Measurements from ENCODE around the gene AQP1.

AQP1 gene

DNA sequence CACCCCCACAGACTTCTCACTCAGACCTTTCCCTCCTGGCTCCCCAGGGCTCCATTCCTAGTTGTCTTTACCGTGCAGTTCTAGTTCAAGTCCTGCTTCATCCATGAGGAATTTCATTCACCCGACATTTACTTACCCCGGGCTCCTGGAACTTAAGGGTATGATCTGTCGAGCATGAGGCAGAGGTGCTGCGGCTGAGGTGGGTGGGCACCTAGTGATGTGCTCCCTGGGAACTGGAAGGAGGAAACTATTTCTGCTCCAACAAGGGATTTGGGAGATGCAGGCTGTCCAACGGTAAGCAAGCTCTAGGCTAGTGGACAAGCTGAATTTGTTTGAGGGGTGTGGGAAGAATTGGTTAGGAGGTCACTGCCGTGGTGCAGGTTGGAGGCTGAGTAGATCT, 30.2 kb upstream of the AQP1 start:
- no peak for DNase-seq (ENCODE audit: low read depth)
- no peak overlapping the region for H3K4me3 ChIP-seq (ENCODE audit: low read length)
- TF ChIP-seq, protein P1, sequence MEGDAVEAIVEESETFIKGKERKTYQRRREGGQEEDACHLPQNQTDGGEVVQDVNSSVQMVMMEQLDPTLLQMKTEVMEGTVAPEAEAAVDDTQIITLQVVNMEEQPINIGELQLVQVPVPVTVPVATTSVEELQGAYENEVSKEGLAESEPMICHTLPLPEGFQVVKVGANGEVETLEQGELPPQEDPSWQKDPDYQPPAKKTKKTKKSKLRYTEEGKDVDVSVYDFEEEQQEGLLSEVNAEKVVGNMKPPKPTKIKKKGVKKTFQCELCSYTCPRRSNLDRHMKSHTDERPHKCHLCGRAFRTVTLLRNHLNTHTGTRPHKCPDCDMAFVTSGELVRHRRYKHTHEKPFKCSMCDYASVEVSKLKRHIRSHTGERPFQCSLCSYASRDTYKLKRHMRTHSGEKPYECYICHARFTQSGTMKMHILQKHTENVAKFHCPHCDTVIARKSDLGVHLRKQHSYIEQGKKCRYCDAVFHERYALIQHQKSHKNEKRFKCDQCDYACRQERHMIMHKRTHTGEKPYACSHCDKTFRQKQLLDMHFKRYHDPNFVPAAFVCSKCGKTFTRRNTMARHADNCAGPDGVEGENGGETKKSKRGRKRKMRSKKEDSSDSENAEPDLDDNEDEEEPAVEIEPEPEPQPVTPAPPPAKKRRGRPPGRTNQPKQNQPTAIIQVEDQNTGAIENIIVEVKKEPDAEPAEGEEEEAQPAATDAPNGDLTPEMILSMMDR (IDR thresholded peaks at IDR 0.05; ENCODE audit: insufficient read depth, low read depth, low read length, missing control alignments), result no peak

DNA sequence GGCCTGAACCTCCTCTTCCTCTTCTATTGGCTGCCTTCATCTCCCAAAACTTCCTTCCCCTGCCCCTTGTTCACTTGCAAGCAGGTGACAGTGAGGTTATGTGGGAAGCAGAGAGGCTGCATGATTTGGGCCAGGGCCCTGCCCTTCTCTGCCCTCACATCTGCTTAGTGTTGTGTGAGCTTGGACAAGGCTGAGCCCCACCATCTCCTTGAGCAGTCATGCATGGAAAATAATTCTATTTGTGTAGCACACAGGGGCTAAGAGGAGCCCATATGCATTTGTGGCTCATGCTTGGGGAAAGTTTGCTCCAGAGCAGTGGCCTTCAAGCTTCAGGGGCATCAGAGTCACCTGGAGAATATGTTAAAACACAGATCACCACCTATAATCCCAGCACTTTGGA, 26.8 kb upstream of the AQP1 start:
- DNase-seq (ENCODE audit: low read depth), result no peak
- TF ChIP-seq, protein P1 (IDR thresholded peaks at IDR 0.05; ENCODE audit: insufficient read depth, low read depth, low read length, missing control alignments), result no peak
- H3K4me3 ChIP-seq (ENCODE audit: low read length), result no peak overlapping the region

DNA sequence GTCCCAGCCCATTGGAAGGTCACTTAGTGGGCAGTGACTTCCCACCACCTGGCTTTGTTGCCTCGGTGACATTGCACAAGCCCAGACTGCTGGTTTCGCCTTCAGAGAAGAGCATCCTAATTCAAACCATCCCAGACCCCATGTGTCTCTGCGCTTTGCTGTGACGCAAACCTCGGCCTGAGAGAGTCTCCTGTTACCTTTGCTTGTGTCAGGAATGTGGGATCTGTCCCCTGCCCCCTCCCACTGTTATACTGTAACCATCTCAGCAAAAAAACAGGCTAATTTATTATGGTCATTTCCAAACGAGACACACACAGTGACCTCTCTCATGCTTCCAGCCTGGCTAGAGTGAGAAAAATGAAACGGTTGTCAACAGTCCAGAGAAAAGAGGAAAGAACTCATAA, 25.0 kb upstream of the AQP1 start:
- H3K4me3 ChIP-seq (ENCODE audit: low read length), result no peak overlapping the region
- TF ChIP-seq, protein P1 (IDR thresholded peaks at IDR 0.05; ENCODE audit: insufficient read depth, low read depth, low read length, missing control alignments), result no peak
- DNase-seq (ENCODE audit: low read depth), result no peak

DNA sequence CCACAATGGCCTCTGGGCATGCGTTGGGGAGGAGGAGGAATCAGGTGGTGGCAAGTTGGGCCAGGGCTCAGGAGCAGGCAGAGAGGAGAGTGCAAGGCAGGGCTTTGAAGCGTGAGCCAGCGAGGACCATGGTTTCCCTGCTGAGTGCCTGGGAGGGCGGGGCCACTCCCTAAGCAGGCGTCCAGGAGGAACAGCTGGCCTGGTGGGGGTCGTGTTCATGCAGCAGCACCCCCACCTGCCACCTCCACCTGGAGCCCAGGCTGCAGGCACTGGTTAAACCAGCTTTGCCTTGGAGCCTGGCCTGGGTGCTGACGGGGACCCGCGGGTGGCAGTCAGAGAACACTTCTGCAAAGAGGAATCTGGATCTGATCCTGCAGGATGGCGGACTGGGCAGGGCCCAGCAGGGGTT, 24.2 kb upstream of the AQP1 start:
- no peak overlapping the region for H3K4me3 ChIP-seq (ENCODE audit: low read length)
- peak; percentile 27 for DNase-seq (ENCODE audit: low read depth)
- TF ChIP-seq, protein P1 (IDR thresholded peaks at IDR 0.05; ENCODE audit: insufficient read depth, low read depth, low read length, missing control alignments), result no peak

DNA sequence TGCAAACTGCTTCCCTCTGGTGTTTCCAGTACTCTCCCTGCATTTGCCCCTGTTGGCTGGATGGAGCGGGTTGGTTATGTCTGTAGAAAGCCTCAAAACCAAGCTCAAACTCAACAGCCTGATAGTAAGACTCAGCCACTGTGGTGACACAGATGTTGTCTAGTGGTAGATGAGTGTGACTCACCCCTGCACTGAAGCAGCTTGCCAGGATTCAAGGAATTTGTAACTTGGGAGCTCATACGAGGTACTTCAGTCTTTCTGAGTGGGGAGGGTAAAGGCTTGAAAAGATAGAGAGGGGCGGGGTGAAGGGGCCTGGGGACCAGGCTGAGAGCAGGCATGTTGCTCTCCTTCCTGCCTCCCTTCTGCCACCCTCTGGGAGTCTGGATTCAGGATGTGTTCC, 22.9 kb upstream of the AQP1 start:
- DNase-seq (ENCODE audit: low read depth), result peak; percentile 74
- TF ChIP-seq, protein P1 (IDR thresholded peaks at IDR 0.05; ENCODE audit: insufficient read depth, low read depth, low read length, missing control alignments), result no peak
- no peak overlapping the region for H3K4me3 ChIP-seq (ENCODE audit: low read length)

DNA sequence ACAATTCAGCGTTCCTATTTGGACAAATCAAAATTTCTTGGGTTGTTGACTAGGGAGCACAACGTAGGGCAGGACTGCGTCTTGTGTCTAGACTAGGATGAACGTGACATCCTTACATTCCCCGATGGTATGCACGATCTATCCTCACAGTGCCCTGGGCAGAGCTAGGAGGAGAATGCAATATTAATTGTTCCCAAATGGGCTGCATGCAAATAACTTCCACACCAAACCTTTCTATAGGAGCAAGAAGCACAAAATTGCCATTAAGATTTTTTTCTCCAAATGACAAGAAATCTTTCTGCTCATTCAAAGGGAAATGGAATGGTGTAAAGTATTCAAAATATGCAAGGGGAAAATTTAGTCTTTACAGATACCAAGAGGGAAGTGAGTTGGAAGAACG, 21.4 kb upstream of the AQP1 start:
- no peak for DNase-seq (ENCODE audit: low read depth)
- TF ChIP-seq, protein P1 (IDR thresholded peaks at IDR 0.05; ENCODE audit: insufficient read depth, low read depth, low read length, missing control alignments), result no peak
- no peak overlapping the region for H3K4me3 ChIP-seq (ENCODE audit: low read length)

DNA sequence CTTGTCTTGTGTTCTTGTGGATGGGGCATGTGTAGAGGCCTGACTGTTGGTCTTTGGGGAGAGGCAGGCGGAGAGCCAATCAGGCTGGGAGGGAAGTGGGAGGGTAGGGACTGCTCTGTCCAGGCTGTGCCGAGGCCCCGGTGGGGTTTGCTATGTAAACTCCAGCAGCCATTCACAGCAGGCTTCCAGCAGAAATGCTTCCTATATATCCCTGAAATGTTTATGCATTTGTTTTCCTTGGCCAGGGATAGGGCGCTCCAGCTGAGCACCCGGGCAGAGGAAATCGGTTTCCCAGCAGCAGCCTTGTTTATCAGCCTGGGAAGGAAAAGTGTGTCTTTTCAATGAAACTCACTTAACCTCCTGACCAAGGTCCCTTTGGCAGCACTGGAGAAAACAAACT, 18.3 kb upstream of the AQP1 start:
- no peak overlapping the region for H3K4me3 ChIP-seq (ENCODE audit: low read length)
- TF ChIP-seq, protein P1 (IDR thresholded peaks at IDR 0.05; ENCODE audit: insufficient read depth, low read depth, low read length, missing control alignments), result no peak
- DNase-seq (ENCODE audit: low read depth), result no peak
